Epidermal melanocyte (primary cell): ENCODE results near the gene KBTBD3.
A peak's percentile ranks its signal among the peaks of the same experiment; 100 is the strongest.

Experiments used
- DNase-seq: peaks from one replicate; pipeline ENCODE4 v3.0.0; 2011; ENCODE audit warnings: low spot score; ENCODE audit not compliant: insufficient read length

KBTBD3 gene

GRCh38 chr11:106076919-106077608, at the start of gene KBTBD3:
TSS of gene KBTBD3 (minus strand) at chr11:106077347. CDS start at chr11:106059097, 18,250 bp downstream.
- peak; percentile 65 for DNase-seq

- no peak for DNase-seq
Measured at GRCh38 chr11:106121570-106122320, 44.6 kb upstream of the KBTBD3 start.

- DNase-seq: no peak
Measured at GRCh38 chr11:106105986-106106385, 28.8 kb upstream of the KBTBD3 start.

- DNase-seq: no peak
Measured at GRCh38 chr11:106101819-106102218, 24.7 kb upstream of the KBTBD3 start.

GRCh38 chr11:106101370-106101769, 24.2 kb upstream of the KBTBD3 start:
- no peak for DNase-seq

GRCh38 chr11:106098893-106099553, 21.9 kb upstream of the KBTBD3 start:
- DNase-seq: no peak

GRCh38 chr11:106092446-106092845, 15.3 kb upstream of the KBTBD3 start:
- DNase-seq: no peak

GRCh38 chr11:106091480-106092123, 14.5 kb upstream of the KBTBD3 start:
- DNase-seq: no peak

GRCh38 chr11:106088896-106089295, 11.7 kb upstream of the KBTBD3 start:
- no peak for DNase-seq

GRCh38 chr11:106087815-106088435, 10.8 kb upstream of the KBTBD3 start:
- DNase-seq: no peak

- no peak for DNase-seq
Measured at GRCh38 chr11:106086850-106087249, 9.7 kb upstream of the KBTBD3 start.

GRCh38 chr11:106086135-106086534, 9.0 kb upstream of the KBTBD3 start:
- DNase-seq: no peak

GRCh38 chr11:106082096-106082495, 4.9 kb upstream of the KBTBD3 start:
- no peak for DNase-seq

- no peak for DNase-seq
Measured at GRCh38 chr11:106077609-106078455, 685 bp upstream of the KBTBD3 start, which contains the start of gene AASDHPPT. TSS of gene AASDHPPT (plus strand) at chr11:106077662. CDS start at chr11:106077711, 49 bp downstream.

GRCh38 chr11:106076171-106076918, 802 bp downstream of the KBTBD3 start:
- DNase-seq: no peak

GRCh38 chr11:106072804-106073203, 4.3 kb downstream of the KBTBD3 start:
- no peak for DNase-seq

- DNase-seq: no peak
Measured at GRCh38 chr11:106070606-106071005, 6.5 kb downstream of the KBTBD3 start.

- DNase-seq: no peak
Measured at GRCh38 chr11:106063009-106063408, 14.1 kb downstream of the KBTBD3 start.
